GM18508 (cell line): Measurements from ENCODE around the gene IGFL1.
"Not testable (repeated sequence)": the region's sequence is repeated elsewhere in the genome, so short reads cannot be mapped to it uniquely, and the experiment has no call there.

Source experiments
- ATAC-seq: cut with Tn5 transposase; IDR thresholded peaks from one replicate; pipeline ENCODE4 v1.9.1; 2021; ENCODE audit warnings: moderate number of reproducible peaks; ENCODE audit not compliant: insufficient read depth, unreplicated experiment

IGFL1 gene

GRCh38 chr19:46201454-46202310 is 27.9 kb upstream of the IGFL1 start:
- ATAC-seq = no peak

DNA sequence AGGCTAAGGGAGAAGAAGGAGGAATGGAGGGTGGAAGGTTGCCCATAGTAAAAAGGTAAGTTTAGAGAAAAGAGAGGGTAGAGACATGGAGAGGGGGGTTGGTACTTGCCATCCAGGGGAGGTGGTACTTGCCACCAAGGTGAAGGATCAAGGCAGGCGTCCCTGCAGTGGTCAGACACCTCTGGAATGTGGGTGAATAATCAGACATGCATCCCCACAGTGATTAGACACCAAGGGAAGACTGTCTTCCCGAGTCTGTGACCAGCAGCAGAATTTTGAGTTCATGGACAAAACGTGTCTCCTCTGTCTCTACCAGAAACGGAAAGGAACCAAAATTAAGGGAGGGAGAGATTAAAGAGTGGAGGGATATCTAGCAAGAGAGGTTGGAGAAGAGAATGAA is 27.1 kb upstream of the IGFL1 start:
- ATAC-seq = no peak

DNA sequence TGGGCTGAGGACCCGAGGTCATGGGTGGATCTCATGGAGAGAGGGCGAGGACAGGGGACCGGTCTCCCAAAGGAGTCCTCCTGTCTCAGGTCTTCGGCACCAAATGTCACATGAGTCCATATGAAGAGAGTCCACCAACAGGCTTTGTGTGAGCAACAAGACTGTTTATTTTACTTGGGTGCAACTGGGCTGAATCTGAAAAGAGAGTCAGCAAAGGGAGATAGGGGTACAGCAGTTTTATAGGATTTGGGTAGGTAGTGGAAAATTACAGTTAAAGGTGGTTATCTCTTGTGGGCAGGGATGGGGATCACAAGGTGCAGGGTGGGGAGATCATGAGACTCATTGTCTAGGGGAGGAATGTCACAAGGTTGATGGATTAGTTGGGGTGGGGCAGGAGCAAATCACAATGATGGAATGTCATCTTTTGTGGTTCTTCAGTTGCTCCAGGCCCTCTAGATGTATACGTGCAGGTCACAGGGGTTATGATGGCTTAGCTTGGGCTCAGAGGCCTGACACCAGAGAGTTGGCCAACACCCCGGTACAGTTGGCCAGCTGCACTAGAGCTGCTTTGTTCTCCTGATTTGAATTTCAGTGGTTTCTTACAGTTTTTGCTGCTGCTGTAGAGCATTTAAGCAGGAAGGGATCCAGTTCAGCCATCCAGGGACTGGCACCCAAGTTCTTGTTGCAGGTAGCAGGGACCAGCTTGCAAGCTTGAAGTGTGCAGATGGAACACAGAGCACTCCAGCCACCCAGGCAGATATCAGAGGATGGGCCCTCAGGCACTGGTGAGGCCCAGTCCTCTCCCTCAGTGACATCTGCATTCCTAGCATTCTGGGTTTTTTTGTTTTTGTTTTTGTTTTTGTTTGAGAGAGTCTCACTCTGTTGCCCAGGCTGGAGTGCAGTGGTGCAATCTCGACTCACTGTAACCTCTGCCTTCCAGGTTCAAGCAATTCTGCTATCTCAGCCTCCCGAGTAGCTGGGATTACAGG is 26.4 kb upstream of the IGFL1 start:
- ATAC-seq = no peak

DNA sequence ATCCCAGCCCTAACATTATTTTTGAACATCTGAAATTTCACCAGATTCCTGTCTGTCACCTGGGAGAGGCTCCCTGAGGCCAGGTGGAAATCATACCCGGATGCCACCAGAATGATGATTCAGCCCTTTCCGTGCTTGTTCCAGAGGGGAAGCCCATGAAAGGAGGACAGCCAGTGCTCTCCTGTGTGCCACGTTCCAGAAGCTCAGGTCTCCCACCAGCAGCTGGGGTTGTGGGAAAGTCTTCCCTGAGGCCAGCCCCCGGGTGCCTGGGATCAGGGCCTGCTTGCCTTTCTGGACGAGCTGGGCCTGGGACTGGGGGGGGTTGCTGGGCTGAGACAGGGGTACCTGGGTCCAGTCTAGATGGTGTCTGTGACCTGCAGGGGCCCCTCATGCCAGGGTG is 25.5 kb upstream of the IGFL1 start:
- no peak for ATAC-seq

- ATAC-seq = no peak
Observed at GRCh38 chr19:46205183-46205984, 24.2 kb upstream of the IGFL1 start.

- ATAC-seq = no peak
Observed at GRCh38 chr19:46206176-46206575, 23.4 kb upstream of the IGFL1 start.

DNA sequence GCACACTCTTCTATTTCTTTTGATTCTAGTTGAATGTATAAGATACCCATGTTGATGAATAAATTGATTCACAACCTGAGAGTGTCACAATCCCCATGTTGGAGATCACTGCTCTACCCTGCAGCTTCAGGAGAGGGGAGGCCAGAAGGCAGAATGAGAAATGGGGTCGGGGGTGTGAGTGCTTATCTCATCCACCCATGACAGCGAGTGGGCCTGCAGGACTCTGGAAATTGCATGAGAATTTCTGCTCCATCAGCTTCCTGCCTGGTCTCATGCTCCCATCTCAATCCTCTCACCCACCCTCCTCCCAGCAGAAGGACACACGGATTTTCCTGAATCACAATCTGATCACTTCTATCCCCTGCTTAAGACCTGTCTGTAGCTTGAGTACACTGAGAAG is 22.9 kb upstream of the IGFL1 start:
- ATAC-seq = no peak

DNA sequence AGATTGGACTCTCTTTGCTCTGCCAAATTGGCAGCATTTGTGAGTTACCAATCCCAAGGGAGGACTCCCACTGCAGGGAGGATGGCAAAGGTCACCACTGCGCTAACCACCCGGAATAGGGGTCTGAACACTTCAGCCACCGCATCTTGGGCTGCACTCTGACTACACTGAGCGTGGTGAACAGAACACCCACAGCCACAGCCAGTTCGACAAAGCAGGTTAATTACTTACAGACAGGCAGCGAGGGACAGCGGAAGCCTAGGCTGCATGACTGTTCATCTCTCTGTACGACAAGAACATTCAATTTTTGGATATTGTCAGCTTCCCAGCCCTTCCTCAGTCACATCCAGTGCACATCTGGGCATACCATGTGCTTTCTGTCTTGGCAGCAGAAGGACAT is 21.7 kb upstream of the IGFL1 start:
- not testable (repeated sequence) for ATAC-seq

GRCh38 chr19:46209051-46209450 is 20.5 kb upstream of the IGFL1 start:
- ATAC-seq = no peak

DNA sequence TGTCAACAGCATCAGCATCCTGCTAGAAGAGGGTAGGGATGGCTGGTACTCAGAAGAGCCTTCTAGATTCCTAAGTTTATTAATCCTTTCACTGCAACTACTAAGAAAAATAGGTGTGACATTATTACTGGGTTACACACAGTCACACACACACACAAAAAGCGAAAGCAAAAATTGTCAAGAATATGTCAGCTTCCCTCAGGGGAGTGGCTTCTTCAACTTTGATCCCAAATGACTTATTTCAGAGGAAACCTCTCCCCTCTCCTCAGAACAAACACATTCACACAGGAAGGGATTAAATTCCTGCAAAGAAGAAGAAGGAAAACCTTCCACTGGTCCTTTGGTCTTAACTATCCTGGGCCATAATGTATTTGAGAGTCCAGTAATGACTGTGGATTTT is 20.1 kb upstream of the IGFL1 start:
- no peak for ATAC-seq

DNA sequence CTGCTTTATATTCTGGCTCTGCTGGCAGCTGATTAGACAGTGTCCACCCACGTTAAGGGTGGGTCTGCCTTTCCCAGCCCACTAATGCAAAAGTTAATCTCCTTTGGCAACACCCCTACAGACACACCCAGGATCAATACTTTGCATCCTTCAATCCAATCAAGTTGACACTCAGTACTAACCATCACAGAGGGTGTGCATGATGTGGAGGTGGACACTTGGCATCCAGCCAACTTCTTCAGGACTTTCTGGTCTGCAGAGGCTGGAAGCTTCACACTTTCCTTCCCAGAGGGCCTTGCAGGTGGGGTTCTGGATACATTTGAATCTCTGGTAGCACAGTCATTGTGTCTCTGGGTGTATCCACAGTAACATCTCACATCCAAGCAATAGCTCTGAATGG is 18.9 kb upstream of the IGFL1 start:
- no peak for ATAC-seq

- ATAC-seq = no peak
Observed at GRCh38 chr19:46211201-46211881, 18.2 kb upstream of the IGFL1 start.

DNA sequence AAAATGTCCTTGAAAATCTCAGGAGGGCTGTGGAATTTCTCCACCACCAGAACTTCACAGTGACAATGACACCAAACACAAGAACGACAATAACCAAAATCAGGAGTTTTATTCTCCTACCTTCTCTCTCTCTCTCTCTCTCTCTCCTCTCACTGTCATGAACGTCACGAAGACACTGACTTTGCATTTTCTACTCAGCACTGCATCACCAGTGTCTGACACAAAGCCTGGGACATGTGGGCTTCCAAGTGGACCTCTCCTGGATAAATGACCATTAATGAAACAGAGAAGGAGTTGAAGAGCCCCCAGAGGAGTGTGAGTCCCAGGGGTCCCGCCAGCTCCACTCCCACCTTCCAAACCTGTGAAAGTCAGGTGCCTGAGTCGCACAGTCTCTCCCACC is 16.9 kb upstream of the IGFL1 start:
- ATAC-seq = not testable (repeated sequence)

DNA sequence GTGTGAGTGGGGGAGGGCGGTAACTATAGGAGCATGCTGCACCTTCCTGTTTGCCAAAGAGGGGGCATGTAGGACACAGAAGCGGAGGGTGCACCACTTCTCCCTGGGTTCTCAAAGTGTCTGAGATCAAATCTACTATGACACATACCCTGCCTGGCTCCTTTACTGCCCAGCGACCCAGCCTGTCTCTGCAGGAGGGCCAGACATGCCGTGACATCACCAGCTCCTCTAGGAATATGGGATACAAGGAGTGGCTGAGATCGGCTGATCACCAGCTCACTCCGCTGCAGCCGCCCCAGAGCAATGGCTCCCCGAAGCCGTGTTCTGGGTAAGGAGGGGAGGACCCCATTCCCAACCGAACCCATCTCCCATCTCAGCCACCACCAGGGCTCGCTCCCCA is 16.4 kb upstream of the IGFL1 start:
- ATAC-seq = no peak

- no peak for ATAC-seq
Observed at GRCh38 chr19:46213806-46214205, 15.7 kb upstream of the IGFL1 start.

DNA sequence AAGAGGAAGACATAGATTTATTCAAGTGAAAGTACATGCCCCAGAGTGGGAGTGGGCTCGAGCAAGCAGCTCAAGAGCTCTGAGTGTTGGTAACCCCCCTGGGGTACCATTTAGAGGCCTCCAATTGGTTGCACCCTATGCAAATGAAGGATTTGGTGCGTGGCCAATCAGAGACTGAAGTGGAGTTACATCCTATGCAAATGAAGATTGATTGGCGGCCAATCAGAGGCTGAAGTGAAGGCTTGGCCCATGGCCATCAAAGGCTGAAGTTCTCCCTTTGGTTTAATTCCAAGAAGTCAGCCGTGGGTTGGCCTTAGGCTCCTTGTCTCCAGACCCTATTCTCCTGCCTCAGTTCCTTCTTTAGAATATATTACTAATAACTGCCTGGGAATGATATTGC is 12.9 kb upstream of the IGFL1 start:
- ATAC-seq = no peak

- no peak for ATAC-seq
Observed at GRCh38 chr19:46217476-46217875, 12.1 kb upstream of the IGFL1 start.

- ATAC-seq = no peak
Observed at GRCh38 chr19:46218160-46218559, 11.4 kb upstream of the IGFL1 start.

GRCh38 chr19:46220038-46220615 is 9.4 kb upstream of the IGFL1 start:
- ATAC-seq = no peak

DNA sequence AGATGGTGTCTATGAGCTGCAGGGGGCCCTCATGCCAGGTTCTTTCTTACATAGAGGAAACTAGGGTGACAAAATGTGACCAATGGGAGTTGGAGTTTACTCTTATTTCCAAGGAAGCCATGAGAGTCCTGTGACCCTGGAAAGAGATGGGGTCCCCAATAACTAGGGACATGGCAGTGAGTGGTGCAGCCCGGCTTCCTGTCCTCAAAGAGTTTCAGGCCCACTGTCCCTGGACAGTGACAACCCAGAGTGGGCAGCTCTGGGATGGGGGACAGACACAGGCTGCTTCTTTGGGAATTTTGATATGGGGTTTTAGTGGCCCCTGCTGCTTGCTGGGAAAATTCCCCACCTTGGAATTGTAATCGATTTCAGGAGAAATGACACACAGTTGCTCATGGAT is 8.4 kb upstream of the IGFL1 start:
- ATAC-seq = no peak
